Kidney (tissue), 14 donors: ENCODE data around the gene SAMD4A. TPM values are rescaled to one million over a fixed set of nuclear protein-coding genes. Genes with fewer than 3 reads are reported as not detected.

Experiments used
- DNase-seq, 5 donors: peaks; one replicate each; pipeline ENCODE4 v3.0.0-alpha.2; 2013 to 2020
- FAIRE-seq: peaks from 2 replicates; lab custom pipeline; 2012; peaks lifted over from hg19 to GRCh38; lab: Jason Lieb, UNC
- H3K27ac ChIP-seq, 2 donors: one replicate each; pipeline ENCODE4 v1.7.0; 2013; ENCODE audit warnings: low read depth in 2 of 2, low read length in 2 of 2, inconsistent platforms in 1 of 2
- H3K27me3 ChIP-seq: one replicate; pipeline ENCODE4 v1.7.1; 2013; ENCODE audit warnings: low read length, inconsistent platforms; ENCODE audit not compliant: control insufficient read depth, insufficient read depth
- H3K36me3 ChIP-seq, 3 donors: one replicate each; pipeline versions ENCODE4 v1.7.0 to v1.7.1; 2013; ENCODE audit warnings: low read length in 3 of 3, control low read depth in 1 of 3, inconsistent platforms in 1 of 3; ENCODE audit not compliant: insufficient read depth in 3 of 3, control insufficient read depth in 2 of 3
- H3K4me1 ChIP-seq, 3 donors: one replicate each; pipeline versions ENCODE4 v1.7.0 to v1.7.1; 2013; ENCODE audit warnings: low read length in 3 of 3, inconsistent platforms in 1 of 3, low read depth in 1 of 3; ENCODE audit not compliant: control insufficient read depth in 2 of 3, insufficient read depth in 2 of 3
- H3K4me3 ChIP-seq, 3 donors: one replicate each; pipeline versions ENCODE4 v1.7.0 to v1.8.1; 2013; ENCODE audit warnings: low read length in 3 of 3, control low read depth in 1 of 3, inconsistent platforms in 1 of 3
- H3K9ac ChIP-seq, 3 donors: one replicate each; pipeline versions ENCODE4 v1.7.0 to v1.7.1; 2013; ENCODE audit warnings: low read length in 3 of 3, control low read depth in 1 of 3, inconsistent platforms in 1 of 3
- H3K9me3 ChIP-seq, 3 donors: one replicate each; pipeline versions ENCODE4 v1.7.0 to v1.7.1; 2013; ENCODE audit warnings: low read length in 3 of 3, control low read depth in 1 of 3, inconsistent platforms in 1 of 3; ENCODE audit not compliant: control insufficient read depth in 2 of 3, insufficient read depth in 1 of 3
- CTCF ChIP-seq: IDR thresholded peaks from 3 replicates; pipeline ENCODE4 v1.5.1; 2012; ENCODE audit warnings: mild to moderate bottlenecking, moderate library complexity, borderline replicate concordance; ENCODE audit not compliant: insufficient read depth; ENCODE audit errors: extremely low read depth
- intact Hi-C: fragments of 100-400 bp; cut with DNase I; formaldehyde crosslinking; loops from one replicate; pipeline ENCODE4 v1.11.1; 2022
- polyA plus RNA-seq: library from polyadenylated mRNA; stranded (reverse); fragments of 350-450 nt; fragmentation: Illumina TruSeq; extraction: RNeasy Lipid Tissue Mini Kit (QIAGEN cat#74804); gene quantifications from one replicate; pipeline ENCODE4 v1.2.3, GENCODE V29; 2014; ENCODE audit warnings: low read depth, low replicate concordance; ENCODE audit not compliant: insufficient read depth
- total RNA-seq: library from RNA; stranded (reverse); fragmentation: NEBNext Ultra II Directional; extraction: Animal tissue kit (Norgen Biotek cat#: 25700); gene quantifications from one replicate; pipeline ENCODE4 v1.2.1, GENCODE V29; 2021
- donor health status: control.
- donor health status: control.
- donor health status: control.
- donor health status: control.
- donor health status: control.
- donor health status: DM: yes; HTN: yes; CAD: no.
- donor health status: Normal renal cell carcinoma (clear cell type).

SAMD4A gene
- total and polyA plus RNA-seq, 2 donors from 2014 or later, result 7.4 to 46.5 TPM

GRCh38 chr14:54778618-54779345, 211.9 kb downstream of the SAMD4A start:
- DNase-seq, result peak in 1 of 5 donors; percentile 23
- Histone ChIP-seq H3K36me3 (peaks cover 0 to 5% (median 0%) of the 10 kb centered on the region in 3 donors), H3K9me3 (no peaks in the 10 kb centered on the region), H3K27ac (peak overlapping the region in 1 of 2 donors; percentile 43), H3K4me1 (peaks cover 0 to 15% (median 13%) of the 10 kb centered on the region in 3 donors), H3K27me3 (no peaks in the 10 kb centered on the region), H3K9ac (no peak overlapping the region), H3K4me3 (no peak overlapping the region)
- intact Hi-C loops, result no loop called here
- no peak for TF ChIP-seq CTCF
- no peak for FAIRE-seq

GRCh38 chr14:54781080-54781479, 214.2 kb downstream of the SAMD4A start:
- H3K9me3 ChIP-seq, result no peaks in the 10 kb centered on the region

GRCh38 chr14:54781961-54782750, 215.2 kb downstream of the SAMD4A start:
- FAIRE-seq (no peak), DNase-seq (peak in 2 of 5 donors; percentile 5 to 46)
- no peak for TF ChIP-seq CTCF
- Histone ChIP-seq H3K27ac (no peak overlapping the region), H3K27me3 (no peaks in the 10 kb centered on the region), H3K4me1 (peaks cover 0 to 15% (median 8%) of the 10 kb centered on the region in 3 donors), H3K4me3 (no peak overlapping the region), H3K9me3 (no peaks in the 10 kb centered on the region), H3K9ac (no peak overlapping the region), H3K36me3 (peaks cover 0 to 12% (median 0%) of the 10 kb centered on the region in 3 donors)
- intact Hi-C loops, result no loop called here

More at GRCh38 chr14:54781080-54781479, 214.2 kb downstream of the SAMD4A start:
- H3K4me3 ChIP-seq, result no peak overlapping the region
- no peak overlapping the region for H3K9ac ChIP-seq
- DNase-seq, result peak in 1 of 5 donors; percentile 13
- TF ChIP-seq CTCF, result no peak
- no peaks in the 10 kb centered on the region for H3K27me3 ChIP-seq
- H3K4me1 ChIP-seq, result peaks cover 0 to 15% (median 11%) of the 10 kb centered on the region in 3 donors
- H3K36me3 ChIP-seq, result peaks cover 0 to 12% (median 0%) of the 10 kb centered on the region in 3 donors
- no peak overlapping the region for H3K27ac ChIP-seq
- FAIRE-seq, result no peak
- intact Hi-C loops, result no loop called here
